Activated naive CD4-positive, alpha-beta T cell (primary cell): Measurements from ENCODE around the gene GPSM3.
"Not testable (repeated sequence)": the region's sequence is repeated elsewhere in the genome, so short reads cannot be mapped to it uniquely, and the experiment has no call there.

Experiments used
- DNase-seq, 4 experiments: peaks; one replicate each; lab custom pipeline; 2025; lab: John Stamatoyannopoulos, UW

Gene GPSM3

DNA sequence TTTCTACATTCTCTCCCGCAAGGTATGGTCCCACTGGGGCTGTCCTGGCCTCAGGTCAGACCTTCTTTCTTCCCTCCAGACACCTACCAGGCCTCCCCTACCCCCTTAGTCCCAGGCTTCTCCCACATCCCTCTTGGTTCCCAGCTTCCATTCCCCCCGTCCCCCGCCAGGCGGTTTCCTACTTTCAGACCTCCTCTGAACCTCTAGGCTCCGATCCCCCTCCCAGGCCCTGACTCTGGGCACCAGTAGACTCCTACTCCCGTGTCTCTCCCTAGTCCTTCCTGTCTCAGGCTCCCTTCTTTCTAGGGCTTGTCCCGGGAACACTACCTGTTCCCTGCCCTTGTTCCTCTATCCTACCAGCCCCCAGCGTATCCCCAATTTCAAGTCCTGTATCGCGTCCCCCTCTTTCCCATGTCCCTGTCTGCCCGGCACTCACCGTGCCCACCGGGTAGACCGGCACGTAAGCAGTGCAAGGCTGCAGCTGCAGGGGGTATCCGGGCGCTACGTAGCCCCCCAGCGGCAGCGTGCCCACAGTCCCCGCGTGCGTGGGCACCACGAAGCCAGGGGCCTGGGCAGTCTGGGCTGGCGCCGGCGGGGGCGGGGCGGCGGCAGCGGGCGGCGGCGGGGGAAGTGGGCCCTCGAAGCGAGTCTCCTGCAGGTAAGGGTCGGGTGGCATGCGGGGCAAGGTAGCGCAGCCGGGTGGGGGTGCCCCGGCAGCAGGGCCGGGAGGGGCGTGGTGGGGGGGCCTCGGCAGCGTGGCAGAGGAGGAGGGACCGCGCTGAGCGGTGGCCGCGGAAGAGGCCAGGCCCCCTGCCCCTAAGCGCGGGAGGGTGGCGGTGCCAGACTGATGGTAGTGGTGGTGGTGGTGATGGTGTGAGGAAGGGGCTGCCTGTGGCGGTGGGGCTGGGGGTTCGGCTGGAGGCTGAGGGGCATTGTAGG lies 42.2 kb downstream of the GPSM3 start:
- DNase-seq, result no peak

DNA sequence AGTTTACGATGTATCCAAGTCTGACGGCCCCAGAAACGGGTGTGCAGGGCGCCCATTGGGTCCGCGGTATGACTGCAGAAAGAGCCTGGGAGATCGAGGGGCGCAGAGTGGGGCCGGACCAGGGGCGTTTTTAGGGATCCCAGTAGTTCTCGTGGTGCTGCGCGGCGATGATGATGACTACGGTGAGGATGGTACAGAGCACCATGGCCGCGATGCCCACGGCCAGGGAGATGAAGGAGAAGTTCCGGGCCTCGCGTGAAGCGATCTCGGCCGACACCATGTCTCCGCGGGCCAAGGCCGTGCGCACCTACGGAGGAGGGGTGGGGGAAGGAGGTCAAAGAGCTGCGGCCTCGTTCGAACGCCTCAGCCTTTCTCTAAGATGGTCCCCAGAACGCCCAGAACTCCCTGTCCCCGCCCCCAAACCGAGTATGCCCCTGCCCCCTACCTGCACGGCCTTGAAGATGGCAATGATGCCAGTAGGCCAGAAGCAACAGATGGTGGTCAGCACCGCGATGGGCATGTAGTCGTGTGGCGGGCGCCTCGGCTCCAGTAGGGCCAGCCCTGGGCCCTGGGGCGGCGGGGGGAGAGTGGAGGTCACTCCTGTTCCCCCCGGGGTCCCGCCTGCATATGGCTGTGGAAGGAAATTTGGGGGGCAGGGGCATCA lies 43.2 kb downstream of the GPSM3 start:
- no peak for DNase-seq

DNA sequence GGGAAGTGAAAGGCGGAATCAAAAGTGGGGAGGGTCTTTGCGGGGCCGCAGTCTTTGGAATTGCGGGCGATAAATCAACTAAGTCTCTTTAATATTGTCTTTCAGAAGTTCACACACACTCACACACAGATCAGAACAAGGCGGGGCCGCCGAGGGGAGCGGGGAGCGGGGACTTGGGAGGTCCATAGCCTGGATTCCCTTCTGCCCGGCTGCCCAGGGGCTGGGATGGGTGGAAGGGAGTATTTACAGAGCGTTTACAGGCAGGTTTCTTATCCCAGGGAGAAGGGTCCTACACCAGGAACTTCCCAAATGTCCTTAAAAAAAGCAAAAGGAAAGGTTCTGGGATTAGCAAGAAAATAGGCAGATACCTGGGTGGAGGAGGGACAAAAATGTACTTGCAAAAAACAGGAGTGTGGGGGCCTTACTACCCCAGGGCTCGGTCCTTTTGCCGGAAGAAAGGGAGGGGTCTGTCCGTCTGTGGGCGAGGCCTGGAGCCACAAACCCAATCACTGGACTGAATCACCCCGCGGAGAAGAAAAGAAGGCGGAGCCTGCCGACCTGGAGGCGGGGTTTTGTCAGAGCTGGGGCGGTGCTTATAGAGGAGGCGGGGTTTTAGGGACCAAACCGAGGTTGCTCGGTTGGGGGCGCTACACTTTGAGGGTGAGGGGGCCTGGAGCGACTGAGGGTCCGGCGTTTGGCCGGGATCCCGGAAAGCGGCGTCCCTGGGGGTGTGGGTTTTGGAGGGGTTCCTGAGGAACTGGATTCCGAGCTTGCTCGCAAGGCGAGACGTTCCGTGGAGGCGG lies 44.0 kb downstream of the GPSM3 start:
- peak; percentile 28 to 65 (median 52) for DNase-seq

DNA sequence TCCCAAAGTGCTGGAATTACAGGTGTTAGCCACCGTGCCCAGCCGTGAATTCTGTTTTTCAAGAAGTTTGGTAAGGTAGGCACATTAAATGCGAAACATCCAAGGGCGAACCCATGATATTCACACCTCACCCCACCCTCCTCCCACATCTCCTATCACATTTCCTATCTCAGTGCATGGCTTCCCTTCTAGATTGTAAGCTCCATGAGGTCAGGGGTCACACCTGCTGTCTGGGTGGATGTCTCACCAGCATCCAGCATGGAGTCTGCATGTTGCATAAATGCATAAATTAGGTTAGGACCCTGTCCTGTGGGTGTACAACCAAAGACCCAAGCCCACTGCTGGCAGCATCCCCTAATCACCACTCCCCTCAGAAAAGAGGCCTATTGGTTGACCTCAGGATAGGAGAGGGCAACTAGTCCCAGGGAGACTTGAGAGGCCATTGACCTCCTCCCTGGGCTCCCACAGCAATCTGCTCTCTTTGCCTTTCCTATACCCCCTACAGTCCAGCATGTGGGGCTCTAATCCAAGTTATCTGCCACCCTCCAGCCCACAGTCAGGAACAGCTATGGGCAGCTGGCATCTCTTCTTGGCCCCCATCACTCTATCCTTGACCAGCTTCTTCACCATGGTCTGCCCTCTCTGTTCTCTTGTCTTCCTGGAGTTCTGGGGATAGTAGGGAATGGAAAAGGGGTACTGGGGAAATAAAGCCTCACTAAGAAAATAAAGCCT lies 44.9 kb downstream of the GPSM3 start:
- DNase-seq, result no peak

DNA sequence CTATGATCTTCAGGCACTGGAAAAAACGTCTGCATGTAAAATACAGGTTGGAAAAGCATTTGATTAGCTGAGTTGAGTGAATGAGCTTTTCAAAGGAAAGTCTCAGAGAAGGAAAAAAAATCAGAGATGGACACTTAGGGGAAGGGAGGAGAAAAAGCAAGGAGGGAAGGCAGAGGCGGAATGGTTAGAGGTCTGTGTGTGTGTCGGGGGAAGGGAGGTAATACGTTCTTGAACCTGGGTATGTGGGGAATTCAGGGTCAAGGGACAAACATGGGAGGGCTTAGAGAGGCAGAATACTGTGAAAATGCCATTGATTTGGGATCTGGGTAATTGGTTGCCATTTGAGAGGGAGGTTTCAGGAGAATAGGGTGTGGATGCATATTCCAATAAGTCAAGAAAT lies 45.8 kb downstream of the GPSM3 start:
- DNase-seq, result no peak

DNA sequence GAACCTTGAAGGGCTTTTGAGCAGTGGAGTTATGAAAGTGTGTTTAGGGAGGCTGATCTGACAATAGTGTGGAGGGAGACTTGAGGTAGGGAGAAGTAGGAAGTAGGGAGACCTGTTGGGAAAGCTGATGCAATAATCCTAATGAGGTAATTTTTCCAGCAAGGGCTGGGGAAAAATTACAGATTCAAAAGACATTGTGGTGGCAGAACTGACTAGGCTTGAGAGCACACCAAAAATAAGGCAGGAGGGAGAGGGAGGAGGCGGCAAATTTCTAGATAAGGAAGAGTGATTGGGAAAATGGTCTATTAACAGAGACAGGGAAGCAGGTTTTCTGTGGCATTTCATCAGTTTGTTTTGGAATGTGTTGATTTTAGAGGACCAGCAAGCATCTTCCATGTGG lies 46.2 kb downstream of the GPSM3 start:
- no peak for DNase-seq

DNA sequence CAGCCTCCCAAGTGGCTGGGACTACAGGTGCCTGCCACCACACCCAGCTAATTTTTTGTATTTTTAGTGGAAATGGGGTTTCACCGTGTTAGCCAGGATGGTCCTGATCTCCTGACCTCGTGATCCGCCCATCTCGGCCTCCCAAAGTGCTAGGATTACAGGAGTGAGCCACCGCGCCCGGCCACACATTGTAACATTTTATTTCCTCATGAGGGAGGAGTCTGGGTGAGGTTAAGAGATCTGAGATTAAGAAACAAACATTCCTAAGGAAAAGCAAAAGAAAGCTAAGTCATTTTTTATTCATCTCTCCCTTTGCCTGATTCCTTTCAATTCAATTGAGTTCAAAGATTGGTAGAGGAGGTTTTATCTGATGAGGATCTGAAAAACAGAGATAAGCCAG lies 48.2 kb downstream of the GPSM3 start:
- DNase-seq, result not testable (repeated sequence)
